GM19193 (cell line): ENCODE measurements around the gene CENPP.

ENCODE experiments used
- POLR2A ChIP-seq: IDR thresholded peaks from 4 replicates; pipeline ENCODE4 v1.6.1; 2011; ENCODE audit not compliant: insufficient read depth, insufficient read length; ENCODE audit errors: extremely low read depth

The CENPP gene

GRCh38 chr9:92528522-92528849 lies 202.7 kb downstream of the CENPP start:
- TF ChIP-seq POLR2A: no peak

DNA sequence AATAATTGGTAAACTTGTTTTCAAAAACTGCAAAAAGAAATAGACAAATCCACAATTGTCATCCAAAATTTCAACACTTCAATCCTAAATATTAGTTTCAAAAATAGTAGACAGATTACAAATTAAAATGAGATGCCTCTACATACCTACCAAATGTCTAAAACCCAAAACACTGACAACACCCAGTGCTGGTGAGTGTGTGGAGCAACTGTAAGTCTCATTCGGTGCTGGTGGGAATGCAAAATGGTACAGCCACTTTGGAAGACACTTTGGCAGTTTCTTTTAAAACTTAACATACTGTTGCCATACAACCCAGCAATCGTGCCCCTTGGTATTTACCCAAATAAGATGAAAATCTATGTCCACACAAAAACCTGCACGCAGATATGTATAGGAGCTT lies 203.4 kb downstream of the CENPP start:
- no peak for TF ChIP-seq POLR2A

- TF ChIP-seq POLR2A: no peak
Measured at GRCh38 chr9:92530893-92531292, 205.1 kb downstream of the CENPP start.

GRCh38 chr9:92534204-92534603 lies 208.5 kb downstream of the CENPP start:
- no peak for TF ChIP-seq POLR2A

DNA sequence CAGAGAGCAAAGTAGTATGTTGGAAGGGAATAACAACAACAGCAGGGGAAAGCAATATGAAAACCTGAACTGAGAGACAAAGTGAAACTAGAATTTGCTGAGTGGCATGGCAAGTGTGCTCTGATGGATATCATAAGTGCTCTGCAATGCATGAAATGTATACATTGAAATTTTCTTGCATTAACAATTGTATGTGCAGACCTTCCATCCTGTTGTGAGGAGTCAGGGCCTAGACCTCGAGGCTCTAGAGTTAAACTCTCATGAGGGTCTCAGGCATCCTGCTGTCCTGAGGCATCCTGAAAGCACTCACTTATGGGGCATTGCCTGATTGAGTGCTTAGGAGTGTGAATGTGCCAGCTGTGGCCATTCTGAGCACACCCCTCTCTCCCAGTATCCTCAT lies 208.9 kb downstream of the CENPP start:
- no peak for TF ChIP-seq POLR2A

- TF ChIP-seq POLR2A: no peak
Measured at GRCh38 chr9:92535940-92536850, 210.4 kb downstream of the CENPP start, which contains the start of gene ECM2. TSS of gene ECM2 (minus strand) at chr9:92535990. CDS start at chr9:92522866, 13,124 bp downstream.

DNA sequence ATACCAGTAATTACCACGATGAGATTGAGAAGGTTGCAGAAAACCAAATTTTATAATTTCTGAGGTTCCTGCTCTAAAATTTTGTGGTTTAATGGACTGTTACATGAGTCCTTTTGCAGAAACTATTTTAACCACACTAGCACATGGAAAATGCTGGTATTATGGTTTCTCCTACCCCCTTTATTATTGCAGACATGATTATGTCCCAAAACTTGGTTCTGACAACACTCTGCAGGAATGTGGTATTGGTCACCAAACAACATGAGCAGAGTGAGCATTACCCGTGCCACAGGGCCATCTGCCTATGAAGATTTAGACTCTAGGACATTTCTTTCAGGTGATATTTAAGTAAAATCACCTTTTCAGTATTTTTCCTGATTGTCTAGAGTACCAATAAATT lies 212.8 kb downstream of the CENPP start:
- TF ChIP-seq POLR2A: no peak

DNA sequence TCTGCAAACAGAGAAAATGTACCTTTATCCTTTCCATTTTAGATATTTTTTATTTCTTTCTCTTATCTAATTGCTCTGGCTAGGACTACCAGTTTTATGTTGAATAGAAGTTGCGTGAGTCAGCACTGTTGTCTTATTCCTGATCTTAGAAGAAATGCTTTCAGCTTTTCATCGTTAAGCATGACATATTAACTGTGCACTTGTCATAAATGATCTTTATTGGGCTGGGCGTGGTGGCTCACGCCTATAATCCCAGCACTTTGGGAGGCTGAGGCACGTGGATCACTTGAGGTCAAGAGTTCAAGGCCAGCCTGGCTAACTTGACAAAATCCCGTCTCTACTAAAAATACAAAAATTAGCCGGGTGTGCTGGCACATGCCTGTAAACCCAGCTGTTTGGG lies 218.2 kb downstream of the CENPP start:
- TF ChIP-seq POLR2A: no peak

DNA sequence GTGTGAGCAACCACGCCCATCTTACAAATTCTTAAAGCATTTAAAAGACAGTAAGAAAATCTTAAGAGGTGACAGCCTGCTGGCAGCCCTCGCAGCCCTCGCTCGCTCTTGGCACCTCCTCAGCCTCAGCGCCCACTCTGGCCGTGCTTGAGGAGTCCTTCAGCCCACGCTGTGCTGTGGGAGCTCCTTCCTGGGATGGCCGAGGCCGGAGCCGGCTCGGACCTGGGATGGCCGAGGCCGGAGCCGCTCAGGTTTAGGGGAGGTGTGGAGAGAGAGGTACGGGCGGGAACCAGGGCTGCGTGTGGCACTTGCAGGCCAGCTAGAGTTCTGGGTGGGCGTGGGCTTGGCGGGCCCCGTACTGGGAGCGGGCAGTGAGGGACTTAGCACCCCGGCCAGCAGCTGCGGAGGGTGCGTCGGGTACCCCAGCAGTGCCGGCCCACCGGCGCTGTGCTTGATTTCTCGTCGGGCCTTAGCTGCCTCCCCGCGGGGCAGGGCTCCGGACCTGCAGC lies 219.3 kb downstream of the CENPP start:
- no peak for TF ChIP-seq POLR2A

GRCh38 chr9:92547356-92547755 lies 221.6 kb downstream of the CENPP start:
- no peak for TF ChIP-seq POLR2A

GRCh38 chr9:92550765-92551164 lies 225.0 kb downstream of the CENPP start:
- TF ChIP-seq POLR2A: no peak

DNA sequence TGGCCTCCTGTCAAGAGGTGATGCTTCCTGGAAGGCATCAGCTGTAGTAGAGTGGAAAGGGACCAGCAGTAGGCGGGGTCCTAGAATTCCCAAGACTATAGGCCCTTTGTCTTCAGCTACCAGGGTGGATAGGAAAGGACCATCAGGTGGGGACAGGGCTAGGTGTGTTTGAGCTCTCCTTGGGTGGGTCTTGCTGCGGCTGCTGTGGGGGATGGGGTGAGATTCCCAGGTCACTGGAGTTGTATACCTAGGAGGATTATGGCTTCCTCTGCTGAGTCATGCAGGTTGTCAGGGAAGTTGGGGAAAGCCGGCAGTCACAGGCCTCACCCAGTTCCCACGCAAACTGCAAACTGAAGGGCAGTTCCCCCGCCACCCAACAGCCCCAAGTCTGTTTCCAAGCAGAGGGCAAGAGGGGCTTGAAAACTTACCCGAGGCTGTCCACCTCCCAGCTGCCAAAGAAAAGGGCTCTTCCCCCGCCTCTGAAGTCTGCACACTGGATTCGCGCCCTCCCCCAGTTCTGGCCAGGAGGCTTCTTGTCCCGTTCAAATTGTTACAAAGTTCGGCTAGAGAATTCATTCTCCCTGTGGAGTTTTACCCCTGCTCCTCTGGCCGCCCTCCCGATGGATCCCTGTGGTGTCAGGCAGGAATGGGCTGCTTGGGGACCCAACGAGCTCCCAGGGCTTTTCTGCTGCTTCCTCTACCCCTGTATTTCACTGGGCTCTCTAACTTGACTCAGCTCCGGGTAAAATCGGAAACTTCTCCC lies 233.0 kb downstream of the CENPP start:
- no peak for TF ChIP-seq POLR2A

DNA sequence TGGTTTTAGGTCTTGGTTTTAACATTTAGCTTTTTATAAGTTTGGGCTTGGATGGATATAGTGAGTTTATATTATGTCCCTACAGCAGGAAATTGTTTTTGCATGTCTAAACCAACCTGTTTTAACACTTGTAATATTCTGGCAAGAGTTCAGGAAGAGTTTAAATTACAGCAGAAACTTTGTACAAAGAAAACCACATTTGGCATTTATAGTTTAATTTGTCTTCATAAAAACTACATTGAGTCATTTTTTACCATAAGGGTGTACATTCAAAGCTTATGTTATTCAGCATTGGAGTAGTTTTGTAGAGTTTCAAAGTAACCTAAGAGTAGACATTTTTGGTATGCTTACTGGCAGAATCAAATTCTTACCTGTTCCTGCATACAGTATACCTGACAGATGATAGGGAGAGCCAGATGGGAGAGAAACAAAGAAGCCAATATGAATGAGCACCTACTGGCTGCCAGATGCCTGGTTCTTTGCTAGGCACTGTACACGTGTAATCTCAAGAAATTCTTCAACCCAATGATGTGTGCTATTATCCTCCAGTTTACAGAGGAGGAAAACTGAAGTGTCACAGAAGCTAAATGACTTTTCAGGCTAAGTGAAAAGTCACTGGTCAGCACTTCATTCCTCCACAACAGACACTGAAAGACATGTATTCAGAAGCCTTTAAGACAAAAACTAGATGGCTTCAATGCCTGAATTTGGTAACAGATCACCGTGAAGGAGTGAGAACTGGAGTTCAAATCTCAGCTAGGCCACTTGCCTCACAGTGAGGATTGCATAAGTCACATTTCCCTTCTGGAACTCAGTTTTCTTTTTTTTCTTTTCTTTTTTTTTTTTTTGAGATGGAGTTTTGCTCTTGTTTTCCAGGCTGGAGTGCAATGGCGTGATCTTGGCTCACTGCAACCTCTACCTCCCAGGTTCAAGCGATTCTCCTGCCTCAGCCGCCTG lies 235.9 kb downstream of the CENPP start:
- TF ChIP-seq POLR2A: no peak

DNA sequence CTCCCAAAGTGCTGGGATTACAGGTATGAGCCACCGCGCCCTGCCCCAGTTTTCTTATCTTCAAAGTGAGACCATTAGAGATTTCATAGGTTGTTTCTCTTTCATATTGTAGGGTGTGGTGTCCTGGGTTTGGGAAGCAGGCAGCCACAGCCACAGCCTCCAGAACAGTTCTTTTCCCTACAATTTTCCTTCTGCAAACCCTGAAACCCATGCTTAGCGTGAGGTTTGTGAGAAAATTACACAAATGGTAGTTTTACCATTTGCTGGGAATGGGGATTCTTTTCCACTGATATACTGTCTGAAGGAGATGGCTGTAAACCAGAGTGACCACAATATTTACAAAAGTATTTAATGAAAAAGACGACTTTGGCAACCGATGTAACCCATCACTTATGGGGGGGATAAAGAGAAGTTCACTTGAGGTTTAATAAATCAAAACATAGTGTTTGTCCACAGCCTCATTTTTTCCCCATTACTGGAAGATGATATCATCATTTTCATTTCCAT lies 236.8 kb downstream of the CENPP start:
- TF ChIP-seq POLR2A: no peak
